ENCODE measurements around the gene SPACA6.

The SPACA6 gene

DNA sequence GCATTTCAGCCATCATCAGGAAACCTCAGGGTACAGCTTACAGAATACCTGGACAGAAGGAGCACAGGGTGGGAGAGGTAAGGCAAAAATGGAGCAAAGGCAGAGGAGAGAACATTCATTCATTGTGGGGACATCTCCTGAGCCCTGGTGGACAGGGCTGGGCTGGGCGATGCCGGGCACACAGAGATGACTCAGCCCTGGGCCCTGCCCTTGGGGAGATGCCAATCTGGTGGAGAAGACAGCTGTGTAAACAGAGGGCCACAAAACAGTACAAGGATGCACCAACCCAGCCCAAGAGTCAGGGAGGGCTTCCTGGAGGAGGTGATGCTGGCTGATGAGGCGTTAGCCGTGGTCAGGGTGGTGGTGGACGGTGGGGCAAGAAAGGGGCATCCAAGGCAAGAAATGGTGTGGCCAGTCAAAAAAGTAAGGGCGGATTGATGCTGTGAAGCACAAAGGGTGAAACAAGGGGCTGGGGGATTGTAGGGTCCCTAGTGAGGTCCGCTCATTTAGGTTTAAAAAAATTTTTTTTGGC, 34.3 kb downstream of the SPACA6 start:
- Histone ChIP-seq H3K27me3 (peaks cover 0 to 74% of the 10 kb centered on the region in 2 donors), H3K4me1 (no peaks in the 10 kb centered on the region), H3K9me3 (peaks cover 0 to 3% (median 0%) of the 10 kb centered on the region in 3 donors), H3K36me3 (no peaks in the 10 kb centered on the region), H3K4me3 (no peak overlapping the region), H3K27ac (no peak overlapping the region)
- TF ChIP-seq, protein P1, sequence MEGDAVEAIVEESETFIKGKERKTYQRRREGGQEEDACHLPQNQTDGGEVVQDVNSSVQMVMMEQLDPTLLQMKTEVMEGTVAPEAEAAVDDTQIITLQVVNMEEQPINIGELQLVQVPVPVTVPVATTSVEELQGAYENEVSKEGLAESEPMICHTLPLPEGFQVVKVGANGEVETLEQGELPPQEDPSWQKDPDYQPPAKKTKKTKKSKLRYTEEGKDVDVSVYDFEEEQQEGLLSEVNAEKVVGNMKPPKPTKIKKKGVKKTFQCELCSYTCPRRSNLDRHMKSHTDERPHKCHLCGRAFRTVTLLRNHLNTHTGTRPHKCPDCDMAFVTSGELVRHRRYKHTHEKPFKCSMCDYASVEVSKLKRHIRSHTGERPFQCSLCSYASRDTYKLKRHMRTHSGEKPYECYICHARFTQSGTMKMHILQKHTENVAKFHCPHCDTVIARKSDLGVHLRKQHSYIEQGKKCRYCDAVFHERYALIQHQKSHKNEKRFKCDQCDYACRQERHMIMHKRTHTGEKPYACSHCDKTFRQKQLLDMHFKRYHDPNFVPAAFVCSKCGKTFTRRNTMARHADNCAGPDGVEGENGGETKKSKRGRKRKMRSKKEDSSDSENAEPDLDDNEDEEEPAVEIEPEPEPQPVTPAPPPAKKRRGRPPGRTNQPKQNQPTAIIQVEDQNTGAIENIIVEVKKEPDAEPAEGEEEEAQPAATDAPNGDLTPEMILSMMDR (IDR thresholded peaks at IDR 0.05): no peak
- no peak for DNase-seq
- intact Hi-C loops (cut with DNase I; ENCODE audit: low total_unique reads): no loop called here

DNA sequence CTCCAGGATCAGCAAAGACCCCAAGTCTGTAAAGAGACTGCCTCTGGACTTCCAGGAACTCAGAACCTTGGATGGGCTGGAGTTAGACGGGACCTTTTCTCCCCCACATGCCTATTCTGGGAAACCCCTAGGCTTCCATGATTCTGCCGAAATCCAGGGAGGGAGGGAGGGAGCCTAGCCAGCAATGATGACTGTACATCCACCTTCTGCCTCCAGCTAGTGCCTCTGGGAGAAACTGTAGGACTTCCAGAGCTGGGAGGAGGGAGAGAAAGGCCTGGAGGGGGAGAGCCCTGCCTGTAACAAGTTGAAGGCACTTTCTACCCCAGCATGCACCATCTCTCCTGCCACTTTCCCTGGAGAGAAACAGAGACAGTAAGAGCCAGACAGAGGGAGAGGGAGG, 36.7 kb downstream of the SPACA6 start:
- DNase-seq: no peak
- Histone ChIP-seq H3K4me1 (no peaks in the 10 kb centered on the region), H3K27me3 (peaks cover 0 to 52% of the 10 kb centered on the region in 2 donors), H3K9me3 (peaks cover 0 to 3% (median 0%) of the 10 kb centered on the region in 3 donors), H3K4me3 (no peak overlapping the region), H3K27ac (no peak overlapping the region), H3K36me3 (no peaks in the 10 kb centered on the region)
- TF ChIP-seq, protein P1 (IDR thresholded peaks at IDR 0.05): no peak
- intact Hi-C loops (cut with DNase I; ENCODE audit: low total_unique reads): no loop called here

DNA sequence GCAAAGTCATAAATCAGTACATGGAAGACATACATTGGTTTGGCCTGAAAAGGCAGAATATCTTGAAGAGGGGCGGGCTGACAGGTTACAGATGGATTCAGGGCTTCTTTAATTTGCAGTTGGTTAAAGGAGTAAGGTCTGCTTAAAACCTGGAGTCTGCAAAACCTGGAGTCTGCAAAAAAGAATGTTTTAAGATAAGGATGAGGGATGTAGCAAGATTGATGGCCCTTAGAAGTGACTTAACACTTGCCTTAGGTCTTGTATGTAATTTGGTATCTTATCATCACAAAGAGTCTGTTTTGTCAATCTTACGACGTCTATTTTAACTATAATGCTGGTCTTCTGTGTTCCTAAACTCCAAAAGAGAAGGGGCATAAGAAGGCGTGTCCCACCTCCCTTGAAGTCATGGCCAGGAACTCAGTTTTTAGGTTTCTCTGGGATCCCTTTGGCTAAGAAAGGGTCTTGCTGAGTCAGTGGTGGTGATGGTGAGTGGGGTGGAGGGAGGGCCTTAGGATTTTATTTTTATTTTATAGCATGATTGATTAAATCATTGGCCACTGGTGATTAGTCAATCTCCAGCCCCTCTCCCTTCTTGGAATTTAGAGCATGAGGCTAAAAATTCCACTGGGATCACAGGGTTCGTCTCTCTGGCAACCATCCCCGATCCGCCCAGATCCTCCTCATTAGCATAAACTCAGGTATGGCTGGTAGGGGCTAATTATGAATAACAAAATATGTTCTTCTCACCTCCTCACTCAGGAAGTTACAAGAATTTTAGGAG, 40.8 kb downstream of the SPACA6 start:
- H3K9me3 ChIP-seq: peaks cover 0 to 3% (median 0%) of the 10 kb centered on the region in 3 donors
- H3K36me3 ChIP-seq: no peaks in the 10 kb centered on the region
- H3K4me3 ChIP-seq: no peak overlapping the region
- DNase-seq: no peak
- H3K27ac ChIP-seq: no peak overlapping the region
- intact Hi-C loops (cut with DNase I; ENCODE audit: low total_unique reads): no loop called here
- no peaks in the 10 kb centered on the region for H3K4me1 ChIP-seq
- H3K27me3 ChIP-seq: peaks cover 0 to 30% of the 10 kb centered on the region in 2 donors
- TF ChIP-seq, protein P1 (IDR thresholded peaks at IDR 0.05): no peak

DNA sequence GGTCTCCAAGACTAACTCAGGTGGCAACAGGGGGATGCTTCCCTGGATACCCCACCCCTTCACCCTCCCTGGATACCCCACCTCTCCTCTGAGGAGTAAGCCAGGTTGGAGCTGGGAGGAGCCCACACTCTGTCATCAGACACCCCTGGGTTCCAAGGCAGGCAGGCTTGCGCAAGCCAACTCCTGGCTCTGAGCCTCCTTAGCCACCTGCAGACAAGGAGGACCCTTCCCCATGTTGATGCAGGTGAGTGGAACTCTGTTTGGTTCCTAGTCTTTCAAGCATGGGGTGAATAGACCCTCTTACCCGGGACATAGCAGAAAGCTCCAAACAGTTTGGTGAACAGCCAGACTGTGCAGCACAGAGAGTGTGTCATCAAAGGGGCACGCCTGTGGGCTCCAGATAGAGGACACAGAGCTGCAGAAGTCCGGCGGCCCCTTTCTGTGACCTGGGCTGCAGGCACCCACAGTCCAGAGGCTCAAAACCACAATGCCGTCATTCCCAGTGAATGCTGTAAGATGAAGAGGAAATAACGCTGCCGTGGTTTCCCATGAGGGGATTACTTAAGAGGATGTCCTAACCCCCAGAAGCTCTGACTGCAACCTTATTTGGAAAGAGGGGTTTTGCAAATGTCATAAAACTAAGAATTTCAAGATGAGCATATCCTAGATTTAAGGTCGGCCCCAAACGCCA, 42.8 kb downstream of the SPACA6 start:
- Histone ChIP-seq H3K27ac (no peak overlapping the region), H3K4me1 (no peaks in the 10 kb centered on the region), H3K27me3 (peaks cover 0 to 26% of the 10 kb centered on the region in 2 donors), H3K36me3 (no peaks in the 10 kb centered on the region), H3K4me3 (no peak overlapping the region), H3K9me3 (no peaks in the 10 kb centered on the region)
- DNase-seq: peak; percentile 72 to 80
- TF ChIP-seq, protein P1 (IDR thresholded peaks at IDR 0.05): no peak
- intact Hi-C loops (cut with DNase I; ENCODE audit: low total_unique reads): no loop called here

DNA sequence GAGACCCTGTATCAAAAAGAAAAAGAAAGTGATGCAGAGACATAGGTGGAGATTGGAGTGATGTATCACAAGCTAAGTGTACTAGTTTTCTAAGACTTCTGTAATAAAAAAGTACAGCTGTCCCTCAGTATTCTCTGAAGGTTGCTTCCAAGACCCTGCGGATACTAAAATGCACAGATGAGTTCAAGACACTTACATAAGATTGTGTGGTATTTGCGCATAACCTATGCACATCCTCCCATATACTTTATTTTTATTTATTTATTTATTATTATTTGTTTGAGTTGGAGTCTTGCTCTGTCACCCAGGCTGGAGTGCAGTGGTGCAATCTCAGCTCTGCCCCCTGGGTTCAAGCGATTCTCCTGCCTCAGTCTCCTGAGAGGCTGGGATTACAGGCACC, 44.3 kb downstream of the SPACA6 start:
- no peak overlapping the region for H3K27ac ChIP-seq
- H3K36me3 ChIP-seq: no peaks in the 10 kb centered on the region
- H3K4me3 ChIP-seq: no peak overlapping the region
- no peaks in the 10 kb centered on the region for H3K4me1 ChIP-seq
- DNase-seq: no peak
- no peaks in the 10 kb centered on the region for H3K9me3 ChIP-seq
- TF ChIP-seq, protein P1 (IDR thresholded peaks at IDR 0.05): no peak
- peaks cover 0 to 26% of the 10 kb centered on the region in 2 donors for H3K27me3 ChIP-seq
- intact Hi-C loops (cut with DNase I; ENCODE audit: low total_unique reads): no loop called here
